Suprapubic skin (tissue), 4 donors: ENCODE results near the gene MYH6.

Experiments
- EP300 ChIP-seq: sonication (generic); formaldehyde crosslinking; IDR thresholded peaks from one replicate; pipeline ENCODE4 v1.6.1; 2017; ENCODE audit warnings: antibody characterized with exemption
- POLR2A ChIP-seq, 2 donors: fragments of 450-650 bp; IDR thresholded peaks; one replicate each; pipeline ENCODE4 v1.6.1; 2017; ENCODE audit warnings: antibody characterized with exemption in 2 of 2, mild to moderate bottlenecking in 2 of 2, moderate library complexity in 2 of 2
- POLR2AphosphoS5 ChIP-seq, 3 donors: sonication (generic); formaldehyde crosslinking; IDR thresholded peaks; one replicate each; pipeline ENCODE4 v1.6.1; 2017; ENCODE audit warnings: antibody characterized with exemption in 3 of 3
- TF ChIP-seq, protein P1 (sequence below), 2 donors: fragments of 200-600 bp in 1 of 2; fragments of 450-650 bp in 1 of 2; sonication (generic) in 1 of 2; IDR thresholded peaks; one replicate each; pipeline ENCODE4 v1.5.1; 2016 to 2019; ENCODE audit warnings: antibody characterized with exemption in 2 of 2, mild to moderate bottlenecking in 1 of 2, moderate library complexity in 1 of 2

DNA sequence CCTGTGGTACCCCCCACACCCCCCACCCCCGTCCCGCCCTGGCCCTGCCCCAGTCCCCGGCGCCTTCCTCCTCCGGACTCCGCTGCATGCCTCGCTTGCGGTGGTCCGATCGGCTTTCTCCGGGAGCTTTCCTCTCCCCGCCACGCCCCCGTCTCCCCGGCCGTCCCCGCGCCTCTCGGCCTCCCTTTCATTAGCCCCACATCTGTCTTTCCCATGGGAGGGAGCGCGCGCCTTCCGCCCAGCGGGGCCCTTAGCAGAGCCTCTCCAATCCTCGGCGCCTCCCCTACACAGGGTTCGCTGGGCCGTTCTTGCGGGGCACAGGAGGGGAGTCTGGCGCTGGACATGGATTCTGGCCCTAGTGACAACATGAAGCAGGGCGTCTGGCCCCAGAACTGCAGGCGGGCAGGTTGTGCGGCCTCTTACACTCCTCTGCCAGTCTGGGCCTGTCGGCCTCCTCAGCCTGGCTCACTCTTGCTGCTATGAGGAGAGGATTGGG lies 41.6 kb downstream of the MYH6 start:
- TF ChIP-seq, protein P1, sequence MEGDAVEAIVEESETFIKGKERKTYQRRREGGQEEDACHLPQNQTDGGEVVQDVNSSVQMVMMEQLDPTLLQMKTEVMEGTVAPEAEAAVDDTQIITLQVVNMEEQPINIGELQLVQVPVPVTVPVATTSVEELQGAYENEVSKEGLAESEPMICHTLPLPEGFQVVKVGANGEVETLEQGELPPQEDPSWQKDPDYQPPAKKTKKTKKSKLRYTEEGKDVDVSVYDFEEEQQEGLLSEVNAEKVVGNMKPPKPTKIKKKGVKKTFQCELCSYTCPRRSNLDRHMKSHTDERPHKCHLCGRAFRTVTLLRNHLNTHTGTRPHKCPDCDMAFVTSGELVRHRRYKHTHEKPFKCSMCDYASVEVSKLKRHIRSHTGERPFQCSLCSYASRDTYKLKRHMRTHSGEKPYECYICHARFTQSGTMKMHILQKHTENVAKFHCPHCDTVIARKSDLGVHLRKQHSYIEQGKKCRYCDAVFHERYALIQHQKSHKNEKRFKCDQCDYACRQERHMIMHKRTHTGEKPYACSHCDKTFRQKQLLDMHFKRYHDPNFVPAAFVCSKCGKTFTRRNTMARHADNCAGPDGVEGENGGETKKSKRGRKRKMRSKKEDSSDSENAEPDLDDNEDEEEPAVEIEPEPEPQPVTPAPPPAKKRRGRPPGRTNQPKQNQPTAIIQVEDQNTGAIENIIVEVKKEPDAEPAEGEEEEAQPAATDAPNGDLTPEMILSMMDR (IDR thresholded peaks at IDR 0.05), result no peak
- TF ChIP-seq POLR2AphosphoS5 (IDR thresholded peaks at IDR 0.05) (no peak), POLR2A (IDR thresholded peaks at IDR 0.05) (no peak), EP300 (no peak)
